Activated naive CD4-positive, alpha-beta T cell treated with anti-CD3 and anti-CD28 coated beads, Interleukin-2, amount 50 U/mL, for 16 hours (primary cell): ENCODE data around the gene PSMD4.
"Not testable (repeated sequence)": the region's sequence is repeated elsewhere in the genome, so short reads cannot be mapped to it uniquely, and the experiment has no call there.

ENCODE experiments used
- DNase-seq: peaks from one replicate; pipeline ENCODE4 v3.0.0-alpha.2; 2020

Gene PSMD4

GRCh38 chr1:151254217-151255213 is at the start of gene PSMD4:
PSMD4 (plus strand) TSS chr1:151254734; CDS start chr1:151254783, 49 bp downstream.
- peak; percentile 92 for DNase-seq

- DNase-seq = not testable (repeated sequence)
Measured at GRCh38 chr1:151205381-151205965, 49.1 kb upstream of the PSMD4 start.

GRCh38 chr1:151210830-151211229 is 43.7 kb upstream of the PSMD4 start:
- no peak for DNase-seq

GRCh38 chr1:151211972-151212705 is 42.4 kb upstream of the PSMD4 start:
- DNase-seq = no peak

GRCh38 chr1:151213560-151213959 is 41.0 kb upstream of the PSMD4 start:
- DNase-seq = no peak

GRCh38 chr1:151221616-151222015 is 32.9 kb upstream of the PSMD4 start:
- no peak for DNase-seq

GRCh38 chr1:151222130-151222529 is 32.4 kb upstream of the PSMD4 start:
- DNase-seq = no peak

- no peak for DNase-seq
Measured at GRCh38 chr1:151235235-151235634, 19.3 kb upstream of the PSMD4 start.

- no peak for DNase-seq
Measured at GRCh38 chr1:151237678-151238466, 16.7 kb upstream of the PSMD4 start.

GRCh38 chr1:151238467-151238739 is 16.1 kb upstream of the PSMD4 start:
- no peak for DNase-seq

GRCh38 chr1:151242442-151242841 is 12.1 kb upstream of the PSMD4 start:
- DNase-seq = no peak

GRCh38 chr1:151243683-151244216 is 10.8 kb upstream of the PSMD4 start:
- DNase-seq = no peak

GRCh38 chr1:151246786-151247185 is 7.7 kb upstream of the PSMD4 start:
- no peak for DNase-seq

GRCh38 chr1:151251656-151252470 is 2.7 kb upstream of the PSMD4 start:
- peak; percentile 66 for DNase-seq

GRCh38 chr1:151255381-151255780 is 847 bp downstream of the PSMD4 start:
- no peak for DNase-seq

- DNase-seq = no peak
Measured at GRCh38 chr1:151259351-151259750, 4.8 kb downstream of the PSMD4 start.

- no peak for DNase-seq
Measured at GRCh38 chr1:151265446-151266236, 11.1 kb downstream of the PSMD4 start.

GRCh38 chr1:151266315-151266714 is 11.8 kb downstream of the PSMD4 start:
- no peak for DNase-seq

GRCh38 chr1:151266821-151267220 is 12.3 kb downstream of the PSMD4 start:
- no peak for DNase-seq

GRCh38 chr1:151267760-151268159 is 13.2 kb downstream of the PSMD4 start:
- no peak for DNase-seq
